HepG2 (cell line): ENCODE data around the gene INTS1. TPM values are rescaled to one million over a fixed set of nuclear protein-coding genes. Genes with fewer than 3 reads are reported as not detected.

ENCODE experiments used
- ARNT ChIP-seq: fragments of 450-650 bp; IDR thresholded peaks from 2 replicates; pipeline ENCODE4 v1.6.1; 2017
- CBFB ChIP-seq: sonication (generic); formaldehyde crosslinking; IDR thresholded peaks from 2 replicates; pipeline ENCODE4 v1.4.0; 2020; ENCODE audit warnings: missing genetic modification reagents
- CBX1 ChIP-seq: IDR thresholded peaks from one replicate; pipeline ENCODE4 v1.6.1; 2016; ENCODE audit warnings: antibody characterized with exemption, low read depth
- GATAD1 ChIP-seq: IDR thresholded peaks from 2 replicates; pipeline ENCODE4 v1.6.1; 2016; ENCODE audit warnings: missing genetic modification reagents, missing compliant biosample characterization
- JUND ChIP-seq: sonication (generic); formaldehyde crosslinking; IDR thresholded peaks from 2 replicates; pipeline ENCODE4 v1.8.0; 2022; ENCODE audit warnings: mild to moderate bottlenecking, missing genetic modification reagents
- MEF2D ChIP-seq: sonication (generic); formaldehyde crosslinking; IDR thresholded peaks from 2 replicates; pipeline ENCODE4 v1.5.1; 2020; ENCODE audit warnings: mild to moderate bottlenecking, missing genetic modification reagents
- MZF1 ChIP-seq: sonication (generic); formaldehyde crosslinking; IDR thresholded peaks from 2 replicates; pipeline ENCODE4 v1.8.1; 2023; ENCODE audit warnings: mild to moderate bottlenecking, missing genetic modification reagents, borderline replicate concordance
- NFE2L2 ChIP-seq: fragments of 150-350 bp; IDR thresholded peaks from 2 replicates; pipeline ENCODE4 v1.6.1; 2014; ENCODE audit warnings: low read length
- PTBP1 ChIP-seq: fragments of 200-400 bp; formaldehyde crosslinking; IDR thresholded peaks from 2 replicates; pipeline ENCODE4 v1.6.1; 2018; ENCODE audit warnings: low read length, low read depth; ENCODE audit not compliant: poor library complexity, severe bottlenecking
- RELA ChIP-seq: sonication (generic); formaldehyde crosslinking; IDR thresholded peaks from 2 replicates; pipeline ENCODE4 v1.4.0; 2020; ENCODE audit warnings: missing genetic modification reagents
- RFXAP ChIP-seq: sonication (generic); formaldehyde crosslinking; IDR thresholded peaks from 2 replicates; pipeline ENCODE4 v1.4.0; 2020; ENCODE audit warnings: missing genetic modification reagents, borderline replicate concordance
- RORA ChIP-seq: sonication (generic); formaldehyde crosslinking; IDR thresholded peaks from 2 replicates; pipeline ENCODE4 v1.5.0; 2020; ENCODE audit warnings: mild to moderate bottlenecking, missing genetic modification reagents, moderate library complexity
- TBL1XR1 ChIP-seq: fragments of 150-350 bp; IDR thresholded peaks from 2 replicates; pipeline ENCODE4 v1.6.1; 2014; ENCODE audit warnings: borderline replicate concordance, low read length; ENCODE audit not compliant: partially characterized antibody
- THYN1 ChIP-seq: sonication (generic); formaldehyde crosslinking; IDR thresholded peaks from 2 replicates; pipeline ENCODE4 v1.8.1; 2023; ENCODE audit warnings: low read depth, mild to moderate bottlenecking, moderate library complexity, missing genetic modification reagents, borderline replicate concordance
- ZC3H13 ChIP-seq: sonication (generic); formaldehyde crosslinking; IDR thresholded peaks from 2 replicates; pipeline ENCODE4 v1.8.1; 2023; ENCODE audit warnings: mild to moderate bottlenecking, missing genetic modification reagents, moderate library complexity
- ZFP62 ChIP-seq: sonication (generic); formaldehyde crosslinking; IDR thresholded peaks from 2 replicates; pipeline ENCODE4 v1.4.0; 2020; ENCODE audit warnings: missing genetic modification reagents
- ZNF44 ChIP-seq: sonication (generic); formaldehyde crosslinking; IDR thresholded peaks from 2 replicates; pipeline ENCODE4 v1.5.1; 2020; ENCODE audit warnings: mild to moderate bottlenecking, missing genetic modification reagents
- ZNF557 ChIP-seq: sonication (generic); formaldehyde crosslinking; IDR thresholded peaks from 2 replicates; pipeline ENCODE4 v1.4.0; 2020; ENCODE audit warnings: missing genetic modification reagents
- ZNF564 ChIP-seq: sonication (generic); formaldehyde crosslinking; IDR thresholded peaks from 2 replicates; pipeline ENCODE4 v1.8.1; 2023; ENCODE audit warnings: mild to moderate bottlenecking, missing genetic modification reagents
- ZNF709 ChIP-seq: sonication (generic); formaldehyde crosslinking; IDR thresholded peaks from 2 replicates; pipeline ENCODE4 v1.5.0; 2020; ENCODE audit warnings: mild to moderate bottlenecking, missing genetic modification reagents
- polyA plus RNA-seq, 8 experiments: library from polyadenylated mRNA; depleted of rRNA in 3 of 8; stranded (reverse) in 7 of 8; unstranded in 1 of 8; fragments of >200 nt; fragmentation: Illumina TruSeq in 4 of 8; extraction: Trizol in 4 of 8; gene quantifications; 2 replicates each; pipeline versions ENCODE4 v1.2.1 to v1.2.3, GENCODE V29; 2011 to 2016; ENCODE audit warnings: low read depth in 4 of 8, missing spikeins in 1 of 8, mixed read lengths in 1 of 8; ENCODE audit not compliant: insufficient read depth in 1 of 8
- total RNA-seq, 5 experiments: library from RNA; depleted of rRNA; stranded (reverse); fragments of >200 nt; fragmentation: Illumina TruSeq; extraction: Trizol; gene quantifications; 2 replicates each; pipeline ENCODE4 v1.2.3, GENCODE V29; 2016; ENCODE audit warnings: low read depth in 1 of 5
- TF ChIP-seq, protein P1 (sequence below): sonication (generic); formaldehyde crosslinking; IDR thresholded peaks from 2 replicates; pipeline ENCODE4 v1.4.0; 2020; ENCODE audit warnings: missing genetic modification reagents, borderline replicate concordance
- TF ChIP-seq, protein P2 (sequence below): sonication (generic); formaldehyde crosslinking; IDR thresholded peaks from 2 replicates; pipeline ENCODE4 v1.4.0; 2020; ENCODE audit warnings: missing genetic modification reagents
- TF ChIP-seq, protein P3 (sequence below): sonication (generic); formaldehyde crosslinking; IDR thresholded peaks from 2 replicates; pipeline ENCODE4 v1.8.0; 2022; ENCODE audit warnings: mild to moderate bottlenecking, missing genetic modification reagents, moderate library complexity
- TF ChIP-seq, protein P4 (sequence below): sonication (generic); formaldehyde crosslinking; IDR thresholded peaks from 2 replicates; pipeline ENCODE4 v1.9.0; 2021; ENCODE audit warnings: missing genetic modification reagents, borderline replicate concordance

INTS1 gene
- total and polyA plus RNA-seq, 2 of the 13 experiments (the other 11 are each of a cell fraction or from before 2014, with no cell fraction given), result 13.7 to 29.0 TPM

DNA sequence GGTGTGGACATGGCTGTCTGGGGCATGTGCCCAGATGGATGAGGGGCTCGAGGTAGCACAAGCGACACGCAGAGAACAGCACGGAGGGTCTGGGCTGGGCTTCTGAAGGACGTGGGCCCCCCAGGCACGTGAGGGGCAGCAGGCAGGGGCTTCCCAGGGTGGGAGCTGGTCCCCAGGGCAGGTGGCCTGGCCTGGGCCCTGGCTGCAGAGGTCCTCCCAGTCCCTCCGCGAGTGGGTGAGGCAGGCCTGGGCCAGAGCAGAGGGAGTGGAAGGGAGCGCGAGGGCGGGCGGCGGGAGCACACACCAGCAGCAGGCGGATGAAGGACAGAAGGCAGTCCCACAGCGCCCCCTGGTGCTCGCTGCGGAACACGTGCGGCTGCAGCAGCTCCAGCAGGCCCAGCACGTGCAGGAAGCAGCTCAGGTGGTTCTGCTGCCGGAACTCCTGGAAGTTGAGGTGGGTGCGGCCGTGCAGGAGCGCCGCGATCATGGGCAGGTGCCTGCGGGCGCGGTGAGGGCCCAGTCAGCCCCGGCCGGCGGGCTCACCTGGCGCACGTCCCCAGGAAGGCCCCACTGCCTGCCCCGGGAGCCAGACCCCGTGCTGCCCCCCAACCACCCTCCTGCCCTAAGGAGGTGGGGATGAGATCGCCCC, 30.2 kb downstream of the INTS1 start (continued):
- peak; percentile 63; the same call in 1 of the 2 replicates for TF ChIP-seq ZC3H13 (CRISPR knock-in tag)
- TF ChIP-seq, protein P1, sequence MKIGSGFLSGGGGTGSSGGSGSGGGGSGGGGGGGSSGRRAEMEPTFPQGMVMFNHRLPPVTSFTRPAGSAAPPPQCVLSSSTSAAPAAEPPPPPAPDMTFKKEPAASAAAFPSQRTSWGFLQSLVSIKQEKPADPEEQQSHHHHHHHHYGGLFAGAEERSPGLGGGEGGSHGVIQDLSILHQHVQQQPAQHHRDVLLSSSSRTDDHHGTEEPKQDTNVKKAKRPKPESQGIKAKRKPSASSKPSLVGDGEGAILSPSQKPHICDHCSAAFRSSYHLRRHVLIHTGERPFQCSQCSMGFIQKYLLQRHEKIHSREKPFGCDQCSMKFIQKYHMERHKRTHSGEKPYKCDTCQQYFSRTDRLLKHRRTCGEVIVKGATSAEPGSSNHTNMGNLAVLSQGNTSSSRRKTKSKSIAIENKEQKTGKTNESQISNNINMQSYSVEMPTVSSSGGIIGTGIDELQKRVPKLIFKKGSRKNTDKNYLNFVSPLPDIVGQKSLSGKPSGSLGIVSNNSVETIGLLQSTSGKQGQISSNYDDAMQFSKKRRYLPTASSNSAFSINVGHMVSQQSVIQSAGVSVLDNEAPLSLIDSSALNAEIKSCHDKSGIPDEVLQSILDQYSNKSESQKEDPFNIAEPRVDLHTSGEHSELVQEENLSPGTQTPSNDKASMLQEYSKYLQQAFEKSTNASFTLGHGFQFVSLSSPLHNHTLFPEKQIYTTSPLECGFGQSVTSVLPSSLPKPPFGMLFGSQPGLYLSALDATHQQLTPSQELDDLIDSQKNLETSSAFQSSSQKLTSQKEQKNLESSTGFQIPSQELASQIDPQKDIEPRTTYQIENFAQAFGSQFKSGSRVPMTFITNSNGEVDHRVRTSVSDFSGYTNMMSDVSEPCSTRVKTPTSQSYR, result no peak
- TF ChIP-seq, protein P2, sequence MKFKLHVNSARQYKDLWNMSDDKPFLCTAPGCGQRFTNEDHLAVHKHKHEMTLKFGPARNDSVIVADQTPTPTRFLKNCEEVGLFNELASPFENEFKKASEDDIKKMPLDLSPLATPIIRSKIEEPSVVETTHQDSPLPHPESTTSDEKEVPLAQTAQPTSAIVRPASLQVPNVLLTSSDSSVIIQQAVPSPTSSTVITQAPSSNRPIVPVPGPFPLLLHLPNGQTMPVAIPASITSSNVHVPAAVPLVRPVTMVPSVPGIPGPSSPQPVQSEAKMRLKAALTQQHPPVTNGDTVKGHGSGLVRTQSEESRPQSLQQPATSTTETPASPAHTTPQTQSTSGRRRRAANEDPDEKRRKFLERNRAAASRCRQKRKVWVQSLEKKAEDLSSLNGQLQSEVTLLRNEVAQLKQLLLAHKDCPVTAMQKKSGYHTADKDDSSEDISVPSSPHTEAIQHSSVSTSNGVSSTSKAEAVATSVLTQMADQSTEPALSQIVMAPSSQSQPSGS (CRISPR knock-in tag), result no peak
- TF ChIP-seq ZFP62, result no peak
- TF ChIP-seq ZNF709 (CRISPR knock-in tag), result no peak
- TF ChIP-seq RFXAP (CRISPR knock-in tag), result no peak
- TF ChIP-seq NFE2L2, result no peak
- no peak for TF ChIP-seq CBFB (CRISPR knock-in tag)
- TF ChIP-seq, protein P3, sequence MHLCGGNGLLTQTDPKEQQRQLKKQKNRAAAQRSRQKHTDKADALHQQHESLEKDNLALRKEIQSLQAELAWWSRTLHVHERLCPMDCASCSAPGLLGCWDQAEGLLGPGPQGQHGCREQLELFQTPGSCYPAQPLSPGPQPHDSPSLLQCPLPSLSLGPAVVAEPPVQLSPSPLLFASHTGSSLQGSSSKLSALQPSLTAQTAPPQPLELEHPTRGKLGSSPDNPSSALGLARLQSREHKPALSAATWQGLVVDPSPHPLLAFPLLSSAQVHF, result no peak
- no peak for TF ChIP-seq THYN1 (CRISPR knock-in tag)
- TF ChIP-seq, protein P4, sequence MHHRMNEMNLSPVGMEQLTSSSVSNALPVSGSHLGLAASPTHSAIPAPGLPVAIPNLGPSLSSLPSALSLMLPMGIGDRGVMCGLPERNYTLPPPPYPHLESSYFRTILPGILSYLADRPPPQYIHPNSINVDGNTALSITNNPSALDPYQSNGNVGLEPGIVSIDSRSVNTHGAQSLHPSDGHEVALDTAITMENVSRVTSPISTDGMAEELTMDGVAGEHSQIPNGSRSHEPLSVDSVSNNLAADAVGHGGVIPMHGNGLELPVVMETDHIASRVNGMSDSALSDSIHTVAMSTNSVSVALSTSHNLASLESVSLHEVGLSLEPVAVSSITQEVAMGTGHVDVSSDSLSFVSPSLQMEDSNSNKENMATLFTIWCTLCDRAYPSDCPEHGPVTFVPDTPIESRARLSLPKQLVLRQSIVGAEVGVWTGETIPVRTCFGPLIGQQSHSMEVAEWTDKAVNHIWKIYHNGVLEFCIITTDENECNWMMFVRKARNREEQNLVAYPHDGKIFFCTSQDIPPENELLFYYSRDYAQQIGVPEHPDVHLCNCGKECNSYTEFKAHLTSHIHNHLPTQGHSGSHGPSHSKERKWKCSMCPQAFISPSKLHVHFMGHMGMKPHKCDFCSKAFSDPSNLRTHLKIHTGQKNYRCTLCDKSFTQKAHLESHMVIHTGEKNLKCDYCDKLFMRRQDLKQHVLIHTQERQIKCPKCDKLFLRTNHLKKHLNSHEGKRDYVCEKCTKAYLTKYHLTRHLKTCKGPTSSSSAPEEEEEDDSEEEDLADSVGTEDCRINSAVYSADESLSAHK (CRISPR knock-in tag), result no peak
- no peak for TF ChIP-seq ZNF557 (CRISPR knock-in tag)
- no peak for TF ChIP-seq PTBP1
- no peak for TF ChIP-seq MZF1 (CRISPR knock-in tag)
- TF ChIP-seq RORA (CRISPR knock-in tag), result no peak
- TF ChIP-seq TBL1XR1, result no peak
- TF ChIP-seq RELA (CRISPR knock-in tag), result no peak
- TF ChIP-seq ZNF564, result no peak
- TF ChIP-seq ARNT, result no peak
- no peak for TF ChIP-seq JUND (CRISPR knock-in tag)
- TF ChIP-seq MEF2D (CRISPR knock-in tag), result no peak
- TF ChIP-seq GATAD1, result peak; percentile 35; the same call in 1 of the 2 replicates
- TF ChIP-seq ZNF44 (CRISPR knock-in tag), result no peak
- TF ChIP-seq CBX1, result no peak
